GM10266 (cell line): ENCODE results near the gene NCAPD3.
A peak's percentile ranks its signal among the peaks of the same experiment; 100 is the strongest.

Experiments used
- DNase-seq: peaks from one replicate; pipeline ENCODE4 v3.0.0; 2012; ENCODE audit errors: extremely low spot score
- CTCF ChIP-seq: IDR thresholded peaks from 2 replicates; pipeline ENCODE4 v1.5.1; 2012; ENCODE audit warnings: mild to moderate bottlenecking, low read depth; ENCODE audit not compliant: control insufficient read depth, insufficient read depth; ENCODE audit errors: missing control alignments

The NCAPD3 gene

GRCh38 chr11:134267461-134267860 lies 43.7 kb upstream of the NCAPD3 start:
- no peak for TF ChIP-seq CTCF
- DNase-seq, result no peak

- TF ChIP-seq CTCF, result no peak
- DNase-seq, result no peak
Measured at GRCh38 chr11:134266841-134267251, 43.1 kb upstream of the NCAPD3 start.

- TF ChIP-seq CTCF, result no peak
- no peak for DNase-seq
Measured at GRCh38 chr11:134266440-134266839, 42.7 kb upstream of the NCAPD3 start.

GRCh38 chr11:134264966-134265764 lies 41.4 kb upstream of the NCAPD3 start:
- DNase-seq, result no peak
- no peak for TF ChIP-seq CTCF

GRCh38 chr11:134261626-134262488 lies 38.1 kb upstream of the NCAPD3 start:
- peak; percentile 57 for TF ChIP-seq CTCF
- no peak for DNase-seq

GRCh38 chr11:134260983-134261382 lies 37.2 kb upstream of the NCAPD3 start:
- DNase-seq, result no peak
- TF ChIP-seq CTCF, result no peak

- TF ChIP-seq CTCF, result no peak
- DNase-seq, result no peak
Measured at GRCh38 chr11:134260503-134260902, 36.7 kb upstream of the NCAPD3 start.
